Uterus (tissue), 4 donors: ENCODE results near the gene TRIM52. TPM values are rescaled to one million over a fixed set of nuclear protein-coding genes. Genes with fewer than 3 reads are reported as not detected.

Experiments
- DNase-seq, 2 donors: peaks; one replicate each; pipeline ENCODE4 v3.0.0-alpha.2; 2019 to 2020
- H3K27ac ChIP-seq, 2 donors: fragments of 200-600 bp; sonication (generic); 1 replicate in 1 of 2; 2 replicates in 1 of 2; pipeline ENCODE4 v1.5.1; 2016 to 2018
- H3K27me3 ChIP-seq, 2 donors: fragments of 200-600 bp; sonication (generic); one replicate each; pipeline ENCODE4 v1.5.1; 2018 to 2019; ENCODE audit warnings: control low read depth in 1 of 2
- H3K36me3 ChIP-seq, 2 donors: fragments of 200-600 bp; sonication (generic); one replicate each; pipeline ENCODE4 v1.5.1; 2019; ENCODE audit warnings: control low read depth in 1 of 2
- H3K4me1 ChIP-seq, 2 donors: fragments of 200-600 bp; sonication (generic); one replicate each; pipeline ENCODE4 v1.5.1; 2018 to 2019; ENCODE audit warnings: control low read depth in 1 of 2
- H3K4me3 ChIP-seq, 2 donors: fragments of 200-600 bp; sonication (generic); 1 replicate in 1 of 2; 2 replicates in 1 of 2; pipeline ENCODE4 v1.5.1; 2018 to 2019; ENCODE audit warnings: mild to moderate bottlenecking in 1 of 2
- H3K9me3 ChIP-seq, 2 donors: fragments of 200-600 bp; sonication (generic); one replicate each; pipeline ENCODE4 v1.5.1; 2019; ENCODE audit warnings: control low read depth in 1 of 2
- CTCF ChIP-seq, 4 experiments: fragments of 200-600 bp in 2 of 4; fragments of 450-650 bp in 2 of 4; sonication (generic) in 2 of 4; IDR thresholded peaks; one replicate each; pipeline ENCODE4 v1.5.1; 2016 to 2019; ENCODE audit warnings: antibody characterized with exemption in 4 of 4, mild to moderate bottlenecking in 2 of 4, moderate library complexity in 1 of 4
- POLR2A ChIP-seq, 2 donors: fragments of 450-650 bp; IDR thresholded peaks; one replicate each; pipeline ENCODE4 v1.6.1; 2016; ENCODE audit warnings: antibody characterized with exemption in 2 of 2, mild to moderate bottlenecking in 1 of 2, moderate library complexity in 1 of 2
- intact Hi-C: fragments of 100-400 bp; cut with DNase I; formaldehyde crosslinking; loops from one replicate; pipeline ENCODE4 v1.15.1; 2023; ENCODE audit warnings: low total_unique reads
- total RNA-seq, 4 donors: library from RNA; depleted of rRNA in 3 of 4; stranded (reverse); fragments of >200 nt in 3 of 4; gene quantifications; one replicate each; pipeline versions ENCODE4 v1.1.0 to v1.2.4, GENCODE V29; 2014 to 2023
- donor health status: DM: yes; HTN: yes; CAD: no.

The TRIM52 gene
- total RNA-seq, 4 donors from 2014 or later = 1.2 to 22.1 (median 13.9) TPM

DNA sequence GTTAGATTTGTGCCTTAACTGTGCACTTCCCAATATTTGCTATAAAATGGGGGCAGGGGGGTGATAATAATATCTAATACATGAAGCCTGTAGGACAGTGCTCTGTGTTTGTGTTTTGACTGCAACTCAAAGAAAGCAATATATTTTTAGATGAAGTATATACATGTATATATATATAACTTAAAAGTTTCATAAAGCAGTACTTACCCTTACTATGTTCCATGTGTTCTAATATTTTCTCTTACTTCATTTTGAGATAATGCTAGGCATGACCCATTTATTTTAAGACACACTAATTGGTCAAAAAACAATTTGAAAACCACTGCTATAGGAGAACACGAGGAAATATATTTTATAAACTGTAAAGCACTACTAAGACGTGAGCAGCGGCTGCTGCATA is 2.4 kb downstream of the TRIM52 start:
- no peaks in the 10 kb centered on the region for H3K9me3 ChIP-seq
- H3K27ac ChIP-seq = no peak overlapping the region
- H3K4me1 ChIP-seq = peaks cover 11 to 13% of the 10 kb centered on the region in 2 donors
- H3K4me3 ChIP-seq = no peak overlapping the region
- no peaks in the 10 kb centered on the region for H3K27me3 ChIP-seq
- intact Hi-C loops = no loop called here
- no peaks in the 10 kb centered on the region for H3K36me3 ChIP-seq
- no peak for TF ChIP-seq POLR2A (IDR thresholded peaks at IDR 0.05)
- no peak for TF ChIP-seq CTCF (IDR thresholded peaks at IDR 0.05)
- no peak for DNase-seq

DNA sequence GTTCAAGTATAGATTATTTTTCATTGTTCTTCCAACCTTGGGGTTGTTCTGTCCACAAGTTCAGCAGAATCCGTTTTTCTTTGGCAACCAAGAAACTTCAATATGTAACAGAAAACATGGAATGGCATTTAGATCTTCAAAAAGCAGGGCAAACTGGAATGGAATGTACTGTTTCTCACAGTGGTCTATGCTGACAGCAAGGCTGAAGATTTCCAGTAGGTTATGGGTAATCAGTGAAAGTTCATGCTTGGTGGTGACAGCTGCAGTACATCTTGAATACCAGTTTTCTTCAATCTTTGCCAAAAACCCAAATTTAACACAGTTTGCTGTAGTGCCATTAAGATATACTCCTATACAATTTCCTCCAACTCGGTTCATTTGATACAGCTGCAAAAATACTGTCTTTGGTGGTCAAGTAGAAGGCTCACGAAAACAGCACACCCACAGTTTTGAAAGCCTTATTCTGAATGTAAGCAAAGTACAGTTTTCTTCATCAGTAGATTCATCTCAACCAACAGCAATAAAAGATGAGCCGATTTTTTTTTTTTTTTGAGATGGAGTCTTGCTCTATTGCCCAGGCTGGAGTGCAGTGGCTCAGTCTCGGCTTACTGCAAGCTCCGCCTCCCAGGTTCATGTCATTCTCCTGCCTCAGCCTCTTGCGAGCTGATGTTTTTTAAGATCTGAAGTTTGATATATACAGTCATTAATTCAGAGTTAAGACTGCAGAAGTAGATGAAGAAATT is 4.9 kb downstream of the TRIM52 start:
- no peak for TF ChIP-seq POLR2A (IDR thresholded peaks at IDR 0.05)
- TF ChIP-seq CTCF (IDR thresholded peaks at IDR 0.05) = no peak
- Histone ChIP-seq H3K4me1 (peaks cover 7 to 25% of the 10 kb centered on the region in 2 donors), H3K36me3 (no peaks in the 10 kb centered on the region), H3K9me3 (no peaks in the 10 kb centered on the region), H3K27me3 (no peaks in the 10 kb centered on the region), H3K4me3 (no peak overlapping the region), H3K27ac (no peak overlapping the region)
- intact Hi-C loops = no loop called here
- no peak for DNase-seq

DNA sequence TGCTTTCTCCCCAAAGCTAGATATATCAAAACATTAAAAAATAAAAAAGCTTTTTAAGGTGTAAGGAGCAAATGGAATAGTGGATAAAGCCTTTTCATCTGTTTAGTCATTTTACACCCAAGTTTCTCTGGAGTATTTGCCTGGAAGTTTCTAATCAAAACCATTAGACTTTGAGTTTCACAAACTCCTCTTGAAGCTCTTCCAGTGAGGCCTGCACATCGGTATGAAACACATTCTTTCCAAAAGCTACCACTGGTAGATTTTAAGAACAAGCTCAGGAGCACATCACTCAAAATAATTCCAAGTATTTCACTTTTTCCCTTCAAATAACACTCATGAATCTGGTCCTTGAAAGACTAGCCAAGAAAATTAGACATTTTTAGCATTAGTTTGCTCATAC is 5.7 kb downstream of the TRIM52 start:
- TF ChIP-seq CTCF (IDR thresholded peaks at IDR 0.05) (no peak), POLR2A (IDR thresholded peaks at IDR 0.05) (no peak)
- H3K4me1 ChIP-seq = peaks cover 7 to 25% of the 10 kb centered on the region in 2 donors
- intact Hi-C loops = no loop called here
- no peaks in the 10 kb centered on the region for H3K36me3 ChIP-seq
- no peaks in the 10 kb centered on the region for H3K9me3 ChIP-seq
- H3K4me3 ChIP-seq = no peak overlapping the region
- no peak for DNase-seq
- no peak overlapping the region for H3K27ac ChIP-seq
- H3K27me3 ChIP-seq = no peaks in the 10 kb centered on the region

GRCh38 chr5:181248277-181248676 is 12.7 kb downstream of the TRIM52 start:
- intact Hi-C loops = no loop called here
- no peaks in the 10 kb centered on the region for H3K27me3 ChIP-seq
- H3K4me3 ChIP-seq = peak overlapping the region; percentile 58 to 74
- H3K4me1 ChIP-seq = peaks cover 0 to 19% of the 10 kb centered on the region in 2 donors
- TF ChIP-seq POLR2A (IDR thresholded peaks at IDR 0.05) = no peak
- TF ChIP-seq CTCF (IDR thresholded peaks at IDR 0.05) = no peak
- H3K36me3 ChIP-seq = no peaks in the 10 kb centered on the region
- no peaks in the 10 kb centered on the region for H3K9me3 ChIP-seq
- DNase-seq = no peak
- H3K27ac ChIP-seq = peak overlapping the region; percentile 89 to 96

DNA sequence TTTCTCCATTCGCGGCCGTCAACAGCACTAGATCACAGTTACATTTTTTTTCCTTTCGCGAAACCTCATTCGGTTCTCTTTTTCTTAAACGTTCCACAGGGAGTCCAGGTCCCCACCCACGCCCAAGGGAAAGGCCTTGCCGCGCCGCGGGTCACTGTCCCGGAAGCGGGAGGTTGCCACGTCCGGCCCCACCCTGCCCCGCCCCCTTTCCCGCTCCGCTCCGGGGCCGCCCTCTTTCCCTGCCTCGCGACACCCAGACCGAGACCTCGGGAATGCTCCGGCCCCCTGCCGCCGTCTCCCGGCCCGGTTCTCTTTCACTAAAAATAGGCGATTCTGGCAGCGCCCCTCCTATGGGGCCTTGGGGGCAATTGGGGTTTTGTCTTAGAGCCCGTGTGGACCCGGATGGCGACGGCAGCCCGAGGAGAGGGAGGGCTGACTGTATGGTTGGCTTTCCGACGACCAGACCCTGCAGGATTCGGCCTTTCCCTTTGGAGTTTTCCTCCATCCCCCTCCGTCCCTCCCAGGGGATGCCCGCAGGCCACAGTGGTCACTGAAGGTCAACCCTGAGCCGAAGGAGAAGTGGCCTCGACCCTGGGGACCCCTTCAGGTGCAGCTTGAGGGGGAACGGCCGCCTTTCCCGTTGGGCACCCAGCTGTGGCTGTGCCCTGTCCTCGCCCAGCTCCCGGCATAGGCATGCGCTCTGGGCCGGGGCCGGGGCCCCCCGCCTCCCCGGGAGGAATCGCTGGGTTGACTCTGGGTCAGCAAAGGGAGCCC is 14.5 kb downstream of the TRIM52 start:
- Histone ChIP-seq H3K36me3 (no peaks in the 10 kb centered on the region), H3K9me3 (no peaks in the 10 kb centered on the region), H3K27ac (peak overlapping the region; percentile 89 to 96), H3K27me3 (no peaks in the 10 kb centered on the region), H3K4me3 (peak overlapping the region; percentile 58 to 74), H3K4me1 (peaks cover 0 to 23% of the 10 kb centered on the region in 2 donors)
- intact Hi-C loops = no loop called here
- peak; percentile 57 to 71 for TF ChIP-seq POLR2A (IDR thresholded peaks at IDR 0.05)
- no peak for TF ChIP-seq CTCF (IDR thresholded peaks at IDR 0.05)
- peak; percentile 90 to 91 for DNase-seq
